ENCODE data around the gene NDUFA13. TPM values are rescaled to one million over a fixed set of nuclear protein-coding genes. Genes with fewer than 3 reads are reported as not detected.
A peak's percentile ranks its signal among the peaks of the same experiment; 100 is the strongest.

NDUFA13 gene
- total and polyA plus RNA-seq, 2 donors, result 219 to 433 TPM

GRCh38 chr19:19532806-19533701, 17.0 kb downstream of the NDUFA13 start:
- Histone ChIP-seq H3K4me1 (ENCODE audit: control insufficient read depth in 2 of 2, insufficient read depth in 2 of 2, low read length in 2 of 2) (peaks cover 4 to 24% of the 10 kb centered on the region in 2 donors), H3K9me3 (ENCODE audit: control insufficient read depth in 2 of 2, insufficient read depth in 1 of 2, low read length in 1 of 2) (peaks cover 0 to 9% of the 10 kb centered on the region in 2 donors), H3K27me3 (ENCODE audit: control insufficient read depth in 2 of 2, insufficient read depth in 1 of 2, low read length in 1 of 2) (peaks cover 8 to 20% of the 10 kb centered on the region in 2 donors), H3K36me3 (ENCODE audit: control insufficient read depth in 2 of 2, insufficient read depth in 2 of 2, low read length in 1 of 2) (peaks cover 8 to 15% of the 10 kb centered on the region in 2 donors), H3K4me3 (ENCODE audit: low read length in 2 of 2) (no peak overlapping the region), H3K27ac (ENCODE audit: low read depth in 1 of 2, low read length in 1 of 2) (peak overlapping the region in 1 of 2 donors; percentile 32)
- no peak for DNase-seq (ENCODE audit: low read depth in 6 of 9, low spot score in 9 of 9)
- WGBS, result 82% methylated on average over 14 of the region's 14 CpGs

- no peak overlapping the region for H3K27ac ChIP-seq (ENCODE audit: low read depth in 1 of 2, low read length in 1 of 2)
- H3K4me1 ChIP-seq (ENCODE audit: control insufficient read depth in 2 of 2, insufficient read depth in 2 of 2, low read length in 2 of 2), result peaks cover 9 to 31% of the 10 kb centered on the region in 2 donors
- H3K36me3 ChIP-seq (ENCODE audit: control insufficient read depth in 2 of 2, insufficient read depth in 2 of 2, low read length in 1 of 2), result peaks cover 2 to 8% of the 10 kb centered on the region in 2 donors
- peaks cover 16 to 28% of the 10 kb centered on the region in 2 donors for H3K27me3 ChIP-seq (ENCODE audit: control insufficient read depth in 2 of 2, insufficient read depth in 1 of 2, low read length in 1 of 2)
- H3K9me3 ChIP-seq (ENCODE audit: control insufficient read depth in 2 of 2, insufficient read depth in 1 of 2, low read length in 1 of 2), result peaks cover 0 to 9% of the 10 kb centered on the region in 2 donors
- DNase-seq (ENCODE audit: low read depth in 6 of 9, low spot score in 9 of 9), result no peak
- 94% methylated on average over 6 of the region's 6 CpGs for WGBS
- H3K4me3 ChIP-seq (ENCODE audit: low read length in 2 of 2), result no peak overlapping the region
Measured at GRCh38 chr19:19533841-19534240, 17.8 kb downstream of the NDUFA13 start.

GRCh38 chr19:19534556-19535265, 18.7 kb downstream of the NDUFA13 start:
- Histone ChIP-seq H3K4me3 (ENCODE audit: low read length in 2 of 2) (no peak overlapping the region), H3K4me1 (ENCODE audit: control insufficient read depth in 2 of 2, insufficient read depth in 2 of 2, low read length in 2 of 2) (peaks cover 9 to 33% of the 10 kb centered on the region in 2 donors), H3K27ac (ENCODE audit: low read depth in 1 of 2, low read length in 1 of 2) (no peak overlapping the region), H3K27me3 (ENCODE audit: control insufficient read depth in 2 of 2, insufficient read depth in 1 of 2, low read length in 1 of 2) (peaks cover 22 to 37% of the 10 kb centered on the region in 2 donors), H3K9me3 (ENCODE audit: control insufficient read depth in 2 of 2, insufficient read depth in 1 of 2, low read length in 1 of 2) (peaks cover 0 to 9% of the 10 kb centered on the region in 2 donors), H3K36me3 (ENCODE audit: control insufficient read depth in 2 of 2, insufficient read depth in 2 of 2, low read length in 1 of 2) (peaks cover 0 to 2% of the 10 kb centered on the region in 2 donors)
- 94% methylated on average over 27 of the region's 27 CpGs for WGBS
- DNase-seq (ENCODE audit: low read depth in 6 of 9, low spot score in 9 of 9), result no peak

GRCh38 chr19:19535311-19536191, 19.5 kb downstream of the NDUFA13 start:
- Histone ChIP-seq H3K9me3 (ENCODE audit: control insufficient read depth in 2 of 2, insufficient read depth in 1 of 2, low read length in 1 of 2) (peaks cover 0 to 11% of the 10 kb centered on the region in 2 donors), H3K4me3 (ENCODE audit: low read length in 2 of 2) (no peak overlapping the region), H3K27me3 (ENCODE audit: control insufficient read depth in 2 of 2, insufficient read depth in 1 of 2, low read length in 1 of 2) (peaks cover 30 to 45% of the 10 kb centered on the region in 2 donors), H3K27ac (ENCODE audit: low read depth in 1 of 2, low read length in 1 of 2) (no peak overlapping the region), H3K4me1 (ENCODE audit: control insufficient read depth in 2 of 2, insufficient read depth in 2 of 2, low read length in 2 of 2) (peaks cover 9 to 34% of the 10 kb centered on the region in 2 donors), H3K36me3 (ENCODE audit: control insufficient read depth in 2 of 2, insufficient read depth in 2 of 2, low read length in 1 of 2) (no peaks in the 10 kb centered on the region)
- 97% methylated on average over 34 of the region's 34 CpGs for WGBS
- no peak for DNase-seq (ENCODE audit: low read depth in 6 of 9, low spot score in 9 of 9)

GRCh38 chr19:19537075-19538048, 21.3 kb downstream of the NDUFA13 start:
- Histone ChIP-seq H3K9me3 (ENCODE audit: control insufficient read depth in 2 of 2, insufficient read depth in 1 of 2, low read length in 1 of 2) (peaks cover 0 to 19% of the 10 kb centered on the region in 2 donors), H3K27me3 (ENCODE audit: control insufficient read depth in 2 of 2, insufficient read depth in 1 of 2, low read length in 1 of 2) (peaks cover 40 to 63% of the 10 kb centered on the region in 2 donors), H3K36me3 (ENCODE audit: control insufficient read depth in 2 of 2, insufficient read depth in 2 of 2, low read length in 1 of 2) (no peaks in the 10 kb centered on the region), H3K4me3 (ENCODE audit: low read length in 2 of 2) (no peak overlapping the region), H3K4me1 (ENCODE audit: control insufficient read depth in 2 of 2, insufficient read depth in 2 of 2, low read length in 2 of 2) (peaks cover 19 to 41% of the 10 kb centered on the region in 2 donors), H3K27ac (ENCODE audit: low read depth in 1 of 2, low read length in 1 of 2) (no peak overlapping the region)
- WGBS, result 55% methylated on average over 59 of the region's 59 CpGs
- DNase-seq (ENCODE audit: low read depth in 6 of 9, low spot score in 9 of 9), result no peak

- Histone ChIP-seq H3K4me3 (ENCODE audit: low read length in 2 of 2) (peak within 1 kb of the TSS in 1 of 2 donors; percentile 31), H3K27ac (ENCODE audit: low read depth in 1 of 2, low read length in 1 of 2) (no peak within 1 kb of the TSS), H3K36me3 (ENCODE audit: control insufficient read depth in 2 of 2, insufficient read depth in 2 of 2, low read length in 1 of 2) (no peaks in the 10 kb centered on the region), H3K9me3 (ENCODE audit: control insufficient read depth in 2 of 2, insufficient read depth in 1 of 2, low read length in 1 of 2) (peaks cover 0 to 19% of the 10 kb centered on the region in 2 donors), H3K4me1 (ENCODE audit: control insufficient read depth in 2 of 2, insufficient read depth in 2 of 2, low read length in 2 of 2) (peaks cover 16 to 32% of the 10 kb centered on the region in 2 donors), H3K27me3 (ENCODE audit: control insufficient read depth in 2 of 2, insufficient read depth in 1 of 2, low read length in 1 of 2) (peaks cover 40 to 64% of the 10 kb centered on the region in 2 donors)
- DNase-seq (ENCODE audit: low read depth in 6 of 9, low spot score in 9 of 9), result peak in 2 of 9 donors; percentile 46 to 47
- 8% methylated on average over 56 of the region's 56 CpGs for WGBS
Measured at GRCh38 chr19:19538061-19538784, 22.2 kb downstream of the NDUFA13 start, which contains the start of gene CILP2. TSS of gene CILP2 (plus strand) at chr19:19538265. CDS start at chr19:19538350, 85 bp downstream.

GRCh38 chr19:19538785-19539166, 22.8 kb downstream of the NDUFA13 start:
- Histone ChIP-seq H3K27ac (ENCODE audit: low read depth in 1 of 2, low read length in 1 of 2) (no peak overlapping the region), H3K4me1 (ENCODE audit: control insufficient read depth in 2 of 2, insufficient read depth in 2 of 2, low read length in 2 of 2) (peaks cover 16 to 27% of the 10 kb centered on the region in 2 donors), H3K9me3 (ENCODE audit: control insufficient read depth in 2 of 2, insufficient read depth in 1 of 2, low read length in 1 of 2) (peaks cover 1 to 20% of the 10 kb centered on the region in 2 donors), H3K27me3 (ENCODE audit: control insufficient read depth in 2 of 2, insufficient read depth in 1 of 2, low read length in 1 of 2) (peaks cover 40 to 64% of the 10 kb centered on the region in 2 donors), H3K36me3 (ENCODE audit: control insufficient read depth in 2 of 2, insufficient read depth in 2 of 2, low read length in 1 of 2) (no peaks in the 10 kb centered on the region), H3K4me3 (ENCODE audit: low read length in 2 of 2) (no peak overlapping the region)
- DNase-seq (ENCODE audit: low read depth in 6 of 9, low spot score in 9 of 9), result no peak
- 43% methylated on average over 7 of the region's 7 CpGs for WGBS

Data from thymus (tissue), 11 donors.